ENCODE measurements around the gene LDLRAD1.
"Not testable (repeated sequence)": the region's sequence is repeated elsewhere in the genome, so short reads cannot be mapped to it uniquely, and the experiment has no call there.

The LDLRAD1 gene

GRCh38 chr1:54037476-54037875 is 19.5 kb upstream of the LDLRAD1 start:
- Histone ChIP-seq H3K4me1 (ENCODE audit: low read depth, poor library complexity, severe bottlenecking) (peaks cover 17% of the 10 kb centered on the region), H2AFZ (ENCODE audit: low read depth) (no peak overlapping the region), H3K4me3 (IDR thresholded peaks at IDR 0.05; ENCODE audit: insufficient read depth, low read depth, low read length) (no peak overlapping the region), H3K79me2 (ENCODE audit: insufficient read depth, low read depth) (no peaks in the 10 kb centered on the region), H3K4me2 (no peak overlapping the region), H3K36me3 (ENCODE audit: insufficient read depth) (peaks cover 9% of the 10 kb centered on the region; the same call in 1 of the 2 replicates), H3K9ac (no peak overlapping the region), H3K27ac (no peak overlapping the region), H3K27me3 (ENCODE audit: insufficient read depth, low read depth) (no peaks in the 10 kb centered on the region), H4K20me1 (ENCODE audit: insufficient read depth) (no peaks in the 10 kb centered on the region)
- TF ChIP-seq, protein P1, sequence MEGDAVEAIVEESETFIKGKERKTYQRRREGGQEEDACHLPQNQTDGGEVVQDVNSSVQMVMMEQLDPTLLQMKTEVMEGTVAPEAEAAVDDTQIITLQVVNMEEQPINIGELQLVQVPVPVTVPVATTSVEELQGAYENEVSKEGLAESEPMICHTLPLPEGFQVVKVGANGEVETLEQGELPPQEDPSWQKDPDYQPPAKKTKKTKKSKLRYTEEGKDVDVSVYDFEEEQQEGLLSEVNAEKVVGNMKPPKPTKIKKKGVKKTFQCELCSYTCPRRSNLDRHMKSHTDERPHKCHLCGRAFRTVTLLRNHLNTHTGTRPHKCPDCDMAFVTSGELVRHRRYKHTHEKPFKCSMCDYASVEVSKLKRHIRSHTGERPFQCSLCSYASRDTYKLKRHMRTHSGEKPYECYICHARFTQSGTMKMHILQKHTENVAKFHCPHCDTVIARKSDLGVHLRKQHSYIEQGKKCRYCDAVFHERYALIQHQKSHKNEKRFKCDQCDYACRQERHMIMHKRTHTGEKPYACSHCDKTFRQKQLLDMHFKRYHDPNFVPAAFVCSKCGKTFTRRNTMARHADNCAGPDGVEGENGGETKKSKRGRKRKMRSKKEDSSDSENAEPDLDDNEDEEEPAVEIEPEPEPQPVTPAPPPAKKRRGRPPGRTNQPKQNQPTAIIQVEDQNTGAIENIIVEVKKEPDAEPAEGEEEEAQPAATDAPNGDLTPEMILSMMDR (conservative IDR thresholded peaks at IDR 0.05; ENCODE audit: low read depth, low read length) = no peak

DNA sequence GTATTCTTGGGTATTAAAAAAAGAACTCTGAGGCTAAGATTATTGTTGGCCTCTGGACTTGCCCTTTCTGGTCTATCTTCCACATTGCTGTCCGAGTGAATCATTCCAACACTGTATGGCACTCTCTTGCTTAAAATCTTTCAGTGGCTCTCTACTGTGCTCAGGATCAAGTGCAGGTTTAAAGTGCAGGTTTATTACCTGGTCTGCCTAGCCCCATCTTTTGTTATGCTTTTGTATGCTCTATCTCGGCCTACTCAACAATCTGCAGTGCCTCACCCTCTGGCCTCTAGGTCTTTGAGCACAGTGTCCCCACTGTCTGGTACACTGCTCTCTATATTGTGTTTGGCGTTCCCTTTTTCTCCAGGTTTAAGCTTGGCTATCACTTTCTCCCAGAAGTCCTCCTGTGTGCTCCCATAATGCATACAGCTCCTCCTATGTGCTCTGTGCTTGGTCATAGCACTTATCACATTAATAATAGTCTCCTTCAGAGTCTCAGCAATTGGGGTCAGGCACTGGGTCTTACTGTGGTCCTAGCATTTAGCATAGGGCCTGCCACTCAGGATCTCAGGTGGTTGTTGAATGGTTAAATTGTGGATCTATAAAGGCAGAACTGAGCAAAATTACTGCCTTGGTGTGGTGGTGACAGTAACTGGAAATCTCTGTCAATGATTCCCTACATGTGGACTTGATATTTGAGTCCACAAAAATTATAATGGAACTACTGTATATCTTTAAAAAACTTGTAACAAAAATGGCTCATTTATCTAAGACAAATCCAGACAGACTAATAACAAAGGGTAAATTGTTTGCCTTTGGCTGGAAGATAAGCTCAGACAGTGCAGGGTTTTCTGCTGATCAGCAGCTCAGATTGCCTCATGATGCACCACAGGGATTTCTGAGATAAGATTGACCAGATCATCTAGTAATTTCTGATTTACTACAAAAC is 10.6 kb upstream of the LDLRAD1 start:
- 0 out of 2 replicates have a peak, but pooled peaks cover 7% of the 10 kb centered on the region for H3K36me3 ChIP-seq (ENCODE audit: insufficient read depth)
- H4K20me1 ChIP-seq (ENCODE audit: insufficient read depth) = no peaks in the 10 kb centered on the region
- H3K27me3 ChIP-seq (ENCODE audit: insufficient read depth, low read depth) = no peaks in the 10 kb centered on the region
- H3K9ac ChIP-seq = no peak overlapping the region
- H3K4me1 ChIP-seq (ENCODE audit: low read depth, poor library complexity, severe bottlenecking) = no peaks in the 10 kb centered on the region
- H3K79me2 ChIP-seq (ENCODE audit: insufficient read depth, low read depth) = no peaks in the 10 kb centered on the region
- H3K4me3 ChIP-seq (IDR thresholded peaks at IDR 0.05; ENCODE audit: insufficient read depth, low read depth, low read length) = no peak overlapping the region
- no peak overlapping the region for H2AFZ ChIP-seq (ENCODE audit: low read depth)
- TF ChIP-seq, protein P1 (conservative IDR thresholded peaks at IDR 0.05; ENCODE audit: low read depth, low read length) = no peak
- no peak overlapping the region for H3K27ac ChIP-seq
- no peak overlapping the region for H3K4me2 ChIP-seq

GRCh38 chr1:54027848-54028247 is 9.9 kb upstream of the LDLRAD1 start:
- H3K4me1 ChIP-seq (ENCODE audit: low read depth, poor library complexity, severe bottlenecking) = no peaks in the 10 kb centered on the region
- no peak overlapping the region for H3K9ac ChIP-seq
- H3K4me2 ChIP-seq = no peak overlapping the region
- H3K36me3 ChIP-seq (ENCODE audit: insufficient read depth) = 0 out of 2 replicates have a peak, but pooled peaks cover 7% of the 10 kb centered on the region
- TF ChIP-seq, protein P1 (conservative IDR thresholded peaks at IDR 0.05; ENCODE audit: low read depth, low read length) = no peak
- H3K79me2 ChIP-seq (ENCODE audit: insufficient read depth, low read depth) = no peaks in the 10 kb centered on the region
- H4K20me1 ChIP-seq (ENCODE audit: insufficient read depth) = no peaks in the 10 kb centered on the region
- H3K27me3 ChIP-seq (ENCODE audit: insufficient read depth, low read depth) = no peaks in the 10 kb centered on the region
- H2AFZ ChIP-seq (ENCODE audit: low read depth) = no peak overlapping the region
- no peak overlapping the region for H3K27ac ChIP-seq
- H3K4me3 ChIP-seq (IDR thresholded peaks at IDR 0.05; ENCODE audit: insufficient read depth, low read depth, low read length) = no peak overlapping the region

- not testable (repeated sequence) for H3K27ac ChIP-seq
Measured at GRCh38 chr1:54024811-54025210, 6.8 kb upstream of the LDLRAD1 start.

GRCh38 chr1:54024358-54024757 is 6.4 kb upstream of the LDLRAD1 start:
- no peaks in the 10 kb centered on the region for H3K4me1 ChIP-seq (ENCODE audit: low read depth, poor library complexity, severe bottlenecking)
- H3K4me2 ChIP-seq = no peak overlapping the region
- H3K36me3 ChIP-seq (ENCODE audit: insufficient read depth) = no peaks in the 10 kb centered on the region
- no peaks in the 10 kb centered on the region for H3K27me3 ChIP-seq (ENCODE audit: insufficient read depth, low read depth)
- TF ChIP-seq, protein P1 (conservative IDR thresholded peaks at IDR 0.05; ENCODE audit: low read depth, low read length) = no peak
- H4K20me1 ChIP-seq (ENCODE audit: insufficient read depth) = no peaks in the 10 kb centered on the region
- H3K79me2 ChIP-seq (ENCODE audit: insufficient read depth, low read depth) = no peaks in the 10 kb centered on the region
- H3K27ac ChIP-seq = no peak overlapping the region
- H2AFZ ChIP-seq (ENCODE audit: low read depth) = no peak overlapping the region
- no peak overlapping the region for H3K9ac ChIP-seq
- no peak overlapping the region for H3K4me3 ChIP-seq (IDR thresholded peaks at IDR 0.05; ENCODE audit: insufficient read depth, low read depth, low read length)

More at GRCh38 chr1:54024811-54025210, 6.8 kb upstream of the LDLRAD1 start:
- H3K4me2 ChIP-seq; H3K4me3 ChIP-seq (IDR thresholded peaks at IDR 0.05; ENCODE audit: insufficient read depth, low read depth, low read length); H3K36me3 ChIP-seq (ENCODE audit: insufficient read depth); H3K4me1 ChIP-seq (ENCODE audit: low read depth, poor library complexity, severe bottlenecking); H3K27me3 ChIP-seq (ENCODE audit: insufficient read depth, low read depth); H3K9ac ChIP-seq; H4K20me1 ChIP-seq (ENCODE audit: insufficient read depth); H2AFZ ChIP-seq (ENCODE audit: low read depth); H3K79me2 ChIP-seq (ENCODE audit: insufficient read depth, low read depth): not testable (repeated sequence)

DNA sequence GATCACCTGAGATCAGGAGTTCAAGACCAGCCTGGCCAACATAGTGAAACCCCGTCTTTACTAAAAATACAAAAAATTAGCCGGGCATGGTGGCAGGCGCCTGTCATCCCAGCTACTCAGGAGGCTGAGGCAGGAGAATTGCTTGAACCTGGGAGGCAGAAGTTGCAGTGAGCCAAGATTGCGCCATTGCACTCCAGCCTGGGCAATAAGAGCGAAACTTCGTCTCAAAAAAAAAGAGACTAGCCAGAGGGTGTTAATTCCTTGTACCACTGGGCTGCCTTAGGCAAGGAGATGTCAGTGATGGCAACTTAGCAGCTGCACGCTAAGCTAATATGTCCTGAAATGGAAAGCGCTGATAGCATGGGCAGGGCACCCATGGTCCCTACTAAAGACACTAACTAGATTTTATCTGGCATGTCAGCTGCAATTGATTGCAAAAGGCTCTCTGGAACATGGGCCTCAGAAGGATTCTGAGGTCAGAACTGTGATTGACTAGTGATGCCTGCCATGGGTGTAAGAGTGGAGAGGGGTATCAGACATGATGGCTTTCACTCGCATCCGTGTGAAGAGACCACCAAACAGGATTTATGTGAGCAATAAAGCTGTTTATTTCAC is 1.7 kb upstream of the LDLRAD1 start:
- H4K20me1 ChIP-seq (ENCODE audit: insufficient read depth); H3K4me1 ChIP-seq (ENCODE audit: low read depth, poor library complexity, severe bottlenecking): not testable (repeated sequence)

More for the DNA sequence above, 1.7 kb upstream of the LDLRAD1 start:
- not testable (repeated sequence) for H3K27me3 ChIP-seq (ENCODE audit: insufficient read depth, low read depth); H3K27ac ChIP-seq; H2AFZ ChIP-seq (ENCODE audit: low read depth); H3K36me3 ChIP-seq (ENCODE audit: insufficient read depth); H3K4me2 ChIP-seq; H3K9ac ChIP-seq; H3K79me2 ChIP-seq (ENCODE audit: insufficient read depth, low read depth); H3K4me3 ChIP-seq (IDR thresholded peaks at IDR 0.05; ENCODE audit: insufficient read depth, low read depth, low read length)
